Uterus (tissue), 2 donors: ENCODE data around the gene TLK1.

Experiments used
- POLR2A ChIP-seq, 2 donors: fragments of 450-650 bp; IDR thresholded peaks; one replicate each; pipeline ENCODE4 v1.6.1; 2016; ENCODE audit warnings: antibody characterized with exemption in 2 of 2, mild to moderate bottlenecking in 1 of 2, moderate library complexity in 1 of 2
- TF ChIP-seq, protein P1 (sequence below), 4 experiments: fragments of 200-600 bp in 2 of 4; fragments of 450-650 bp in 2 of 4; sonication (generic) in 2 of 4; IDR thresholded peaks; one replicate each; pipeline ENCODE4 v1.5.1; 2016 to 2019; ENCODE audit warnings: antibody characterized with exemption in 4 of 4, mild to moderate bottlenecking in 2 of 4, moderate library complexity in 1 of 4

DNA sequence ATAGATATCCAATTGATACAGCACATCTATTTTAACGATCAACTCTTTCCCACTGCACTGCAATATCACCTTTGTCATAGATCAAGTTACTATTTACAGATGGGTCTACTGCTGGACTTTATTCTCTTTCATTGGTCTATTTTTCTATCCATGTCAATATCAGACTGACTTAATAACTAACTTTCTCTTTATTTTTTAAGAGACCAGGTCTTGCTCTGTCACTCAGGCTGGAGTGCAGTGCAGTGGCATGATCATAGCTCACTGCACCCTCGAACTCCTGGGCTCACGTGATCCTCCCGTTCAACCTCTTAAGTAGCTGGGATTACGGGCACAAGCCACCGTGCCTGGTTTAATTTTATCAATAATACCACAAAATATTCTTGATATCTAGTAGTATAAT lies 71.2 kb downstream of the TLK1 start:
- TF ChIP-seq, protein P1, sequence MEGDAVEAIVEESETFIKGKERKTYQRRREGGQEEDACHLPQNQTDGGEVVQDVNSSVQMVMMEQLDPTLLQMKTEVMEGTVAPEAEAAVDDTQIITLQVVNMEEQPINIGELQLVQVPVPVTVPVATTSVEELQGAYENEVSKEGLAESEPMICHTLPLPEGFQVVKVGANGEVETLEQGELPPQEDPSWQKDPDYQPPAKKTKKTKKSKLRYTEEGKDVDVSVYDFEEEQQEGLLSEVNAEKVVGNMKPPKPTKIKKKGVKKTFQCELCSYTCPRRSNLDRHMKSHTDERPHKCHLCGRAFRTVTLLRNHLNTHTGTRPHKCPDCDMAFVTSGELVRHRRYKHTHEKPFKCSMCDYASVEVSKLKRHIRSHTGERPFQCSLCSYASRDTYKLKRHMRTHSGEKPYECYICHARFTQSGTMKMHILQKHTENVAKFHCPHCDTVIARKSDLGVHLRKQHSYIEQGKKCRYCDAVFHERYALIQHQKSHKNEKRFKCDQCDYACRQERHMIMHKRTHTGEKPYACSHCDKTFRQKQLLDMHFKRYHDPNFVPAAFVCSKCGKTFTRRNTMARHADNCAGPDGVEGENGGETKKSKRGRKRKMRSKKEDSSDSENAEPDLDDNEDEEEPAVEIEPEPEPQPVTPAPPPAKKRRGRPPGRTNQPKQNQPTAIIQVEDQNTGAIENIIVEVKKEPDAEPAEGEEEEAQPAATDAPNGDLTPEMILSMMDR (IDR thresholded peaks at IDR 0.05), result no peak
- TF ChIP-seq POLR2A (IDR thresholded peaks at IDR 0.05), result no peak
